GM06990 (cell line): ENCODE measurements around the gene ARHGEF18.

Experiments used
- DNase-seq: peaks from one replicate; pipeline ENCODE4 v3.0.0-alpha.2; 2011; ENCODE audit not compliant: insufficient read length; ENCODE audit errors: extremely low read depth
- H3K27me3 ChIP-seq: replicated peaks from 2 replicates; pipeline ENCODE4 v1.6.0; 2011; ENCODE audit warnings: low read length; ENCODE audit not compliant: control insufficient read depth, insufficient read depth
- H3K36me3 ChIP-seq: 2 replicates; pipeline ENCODE4 v1.5.1; 2011; ENCODE audit warnings: low read length; ENCODE audit not compliant: control insufficient read depth, insufficient read depth
- H3K4me3 ChIP-seq: replicated peaks from 2 replicates; pipeline ENCODE4 v1.5.1; 2011; ENCODE audit warnings: low read depth, mild to moderate bottlenecking, control low read depth, low read length
- TF ChIP-seq, protein P1 (sequence below): IDR thresholded peaks from 2 replicates; pipeline ENCODE4 v1.5.1; 2011; ENCODE audit warnings: low read length, control low read depth, mild to moderate bottlenecking, inconsistent platforms; ENCODE audit not compliant: insufficient read depth, poor library complexity, severe bottlenecking

ARHGEF18 gene

DNA sequence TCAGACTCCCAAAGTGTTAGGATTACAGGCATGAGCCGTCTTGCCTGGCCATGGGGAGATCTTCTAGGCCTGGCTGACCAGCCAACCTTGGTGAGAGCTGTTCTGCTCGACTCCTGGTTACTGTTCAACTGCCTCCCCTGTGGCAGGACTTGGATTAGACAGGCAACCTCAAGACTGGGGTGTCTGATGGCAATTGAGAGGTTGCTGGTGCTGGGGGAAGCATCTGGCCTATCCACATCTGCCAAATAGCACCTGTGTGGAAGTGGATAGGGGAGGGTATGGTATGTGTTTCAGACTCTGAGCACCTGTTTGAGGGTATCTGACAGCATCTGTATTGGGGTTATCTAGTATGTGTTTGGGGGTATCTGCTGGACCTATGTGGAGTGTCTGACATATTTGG lies 44.7 kb downstream of the ARHGEF18 start:
- TF ChIP-seq, protein P1, sequence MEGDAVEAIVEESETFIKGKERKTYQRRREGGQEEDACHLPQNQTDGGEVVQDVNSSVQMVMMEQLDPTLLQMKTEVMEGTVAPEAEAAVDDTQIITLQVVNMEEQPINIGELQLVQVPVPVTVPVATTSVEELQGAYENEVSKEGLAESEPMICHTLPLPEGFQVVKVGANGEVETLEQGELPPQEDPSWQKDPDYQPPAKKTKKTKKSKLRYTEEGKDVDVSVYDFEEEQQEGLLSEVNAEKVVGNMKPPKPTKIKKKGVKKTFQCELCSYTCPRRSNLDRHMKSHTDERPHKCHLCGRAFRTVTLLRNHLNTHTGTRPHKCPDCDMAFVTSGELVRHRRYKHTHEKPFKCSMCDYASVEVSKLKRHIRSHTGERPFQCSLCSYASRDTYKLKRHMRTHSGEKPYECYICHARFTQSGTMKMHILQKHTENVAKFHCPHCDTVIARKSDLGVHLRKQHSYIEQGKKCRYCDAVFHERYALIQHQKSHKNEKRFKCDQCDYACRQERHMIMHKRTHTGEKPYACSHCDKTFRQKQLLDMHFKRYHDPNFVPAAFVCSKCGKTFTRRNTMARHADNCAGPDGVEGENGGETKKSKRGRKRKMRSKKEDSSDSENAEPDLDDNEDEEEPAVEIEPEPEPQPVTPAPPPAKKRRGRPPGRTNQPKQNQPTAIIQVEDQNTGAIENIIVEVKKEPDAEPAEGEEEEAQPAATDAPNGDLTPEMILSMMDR: no peak
- Histone ChIP-seq H3K4me3 (no peak overlapping the region), H3K27me3 (no peaks in the 10 kb centered on the region), H3K36me3 (no peaks in the 10 kb centered on the region)
- no peak for DNase-seq

DNA sequence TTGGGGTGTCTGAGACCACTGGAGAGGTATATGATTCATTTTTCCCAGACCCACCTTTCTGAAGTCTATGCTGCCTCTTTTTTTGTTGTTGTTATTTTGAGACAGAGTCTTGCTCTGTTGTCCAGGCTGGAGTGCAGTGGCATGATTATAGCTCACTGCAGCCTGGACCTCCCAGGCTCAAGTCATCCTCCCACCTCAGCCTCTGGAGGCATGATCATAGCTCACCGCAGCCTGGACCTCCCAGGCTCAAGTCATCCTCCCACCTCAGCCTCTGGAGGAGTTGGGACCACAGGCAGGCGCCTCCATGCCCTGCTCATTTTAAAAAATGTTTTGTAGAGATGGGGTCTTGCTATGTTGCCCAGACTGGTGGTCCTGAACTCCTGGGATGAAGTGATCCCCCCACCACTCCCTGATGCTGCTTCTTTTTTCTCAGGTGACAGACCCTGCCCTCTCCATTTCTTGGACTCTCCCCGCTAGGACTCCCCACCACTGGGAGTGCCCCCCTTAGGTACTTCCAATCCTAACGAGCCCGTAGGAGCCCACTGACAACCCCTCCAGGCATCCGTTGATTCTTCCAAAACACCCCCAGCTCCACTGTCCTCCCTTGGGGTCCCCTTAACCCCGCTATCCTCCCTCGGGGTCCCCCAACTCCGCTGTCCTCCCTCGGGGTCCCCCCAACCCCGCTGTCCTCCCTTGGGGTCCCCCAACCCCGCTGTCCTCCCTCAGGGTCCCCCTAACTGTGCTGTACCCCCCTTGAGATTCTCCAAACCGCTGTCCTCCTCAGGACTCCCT lies 45.4 kb downstream of the ARHGEF18 start:
- H3K4me3 ChIP-seq: peak overlapping the region; percentile 98

DNA sequence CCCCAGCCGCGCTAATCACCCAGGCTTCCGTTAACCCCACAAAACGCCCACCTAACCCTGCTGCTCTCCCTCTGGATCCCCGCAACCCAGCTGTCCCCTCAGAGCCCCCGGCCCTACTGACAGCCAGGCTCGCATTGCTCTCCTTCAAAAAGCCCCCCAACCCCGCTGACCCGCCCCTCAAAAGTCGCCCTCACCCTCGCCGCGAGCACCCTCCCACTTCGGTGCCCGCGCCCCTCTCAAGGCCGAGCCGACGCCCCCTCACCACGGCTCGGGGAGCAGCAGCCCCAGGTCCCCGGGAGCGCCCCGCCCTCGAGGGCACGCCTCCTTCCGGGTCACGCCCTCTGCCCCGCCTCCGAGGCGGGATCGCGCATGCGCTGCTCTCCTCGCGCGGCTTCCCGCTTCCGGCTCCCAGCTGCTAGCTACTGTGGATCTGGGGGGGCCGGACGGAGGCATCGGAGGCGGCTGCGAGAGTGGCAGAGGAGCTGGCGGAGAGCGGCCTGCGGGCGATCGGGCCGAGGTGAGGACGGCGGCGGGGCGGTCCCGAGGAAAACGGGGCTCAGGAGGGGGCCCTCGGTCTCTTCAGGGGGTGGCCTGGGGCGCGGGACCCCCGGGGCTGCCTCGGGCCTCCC lies 46.1 kb downstream of the ARHGEF18 start:
- Histone ChIP-seq H3K36me3 (no peaks in the 10 kb centered on the region), H3K27me3 (no peaks in the 10 kb centered on the region), H3K4me3 (peak overlapping the region; percentile 98)
- peak; percentile 94 for DNase-seq
- TF ChIP-seq, protein P1: no peak

More for the DNA sequence above, 45.4 kb downstream of the ARHGEF18 start:
- Histone ChIP-seq H3K36me3 (no peaks in the 10 kb centered on the region), H3K27me3 (no peaks in the 10 kb centered on the region)
- TF ChIP-seq, protein P1: no peak
- DNase-seq: no peak

DNA sequence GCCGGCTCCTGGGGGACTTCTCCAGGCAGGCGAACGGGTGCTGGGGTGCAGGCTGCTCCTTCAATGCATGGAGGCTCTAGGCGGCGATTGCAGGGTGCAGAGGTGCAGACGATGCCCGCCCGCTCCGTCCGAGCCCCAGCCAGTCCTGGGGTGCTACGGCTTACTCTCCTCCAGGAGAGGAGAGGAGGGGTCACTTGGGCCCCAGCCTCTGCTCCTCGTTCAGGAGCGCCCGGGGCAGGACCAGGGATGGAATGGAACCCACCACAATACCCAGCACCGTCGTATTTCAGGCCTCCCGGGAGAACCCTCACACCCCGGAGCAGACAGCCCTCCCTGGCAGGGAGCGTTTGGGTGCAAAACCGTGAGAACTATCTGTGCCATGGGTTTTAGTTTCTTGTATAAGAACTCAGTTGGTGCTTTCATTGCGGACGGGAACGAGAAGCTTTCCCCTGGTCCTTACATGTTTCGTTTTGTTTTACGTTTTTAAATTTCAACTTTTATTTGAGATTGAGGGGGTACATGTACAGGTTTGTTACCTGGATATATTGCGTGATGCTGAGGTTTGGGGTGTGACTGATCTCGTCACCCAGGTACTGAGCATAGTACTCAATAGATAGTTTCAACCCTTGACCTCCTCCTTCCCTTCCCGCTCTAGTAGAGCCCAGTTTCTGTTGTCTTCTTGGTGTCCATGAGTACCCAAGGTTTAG lies 46.8 kb downstream of the ARHGEF18 start:
- H3K36me3 ChIP-seq: no peaks in the 10 kb centered on the region
- H3K27me3 ChIP-seq: no peaks in the 10 kb centered on the region
- no peak for DNase-seq
- TF ChIP-seq, protein P1: no peak
- H3K4me3 ChIP-seq: peak overlapping the region; percentile 98

DNA sequence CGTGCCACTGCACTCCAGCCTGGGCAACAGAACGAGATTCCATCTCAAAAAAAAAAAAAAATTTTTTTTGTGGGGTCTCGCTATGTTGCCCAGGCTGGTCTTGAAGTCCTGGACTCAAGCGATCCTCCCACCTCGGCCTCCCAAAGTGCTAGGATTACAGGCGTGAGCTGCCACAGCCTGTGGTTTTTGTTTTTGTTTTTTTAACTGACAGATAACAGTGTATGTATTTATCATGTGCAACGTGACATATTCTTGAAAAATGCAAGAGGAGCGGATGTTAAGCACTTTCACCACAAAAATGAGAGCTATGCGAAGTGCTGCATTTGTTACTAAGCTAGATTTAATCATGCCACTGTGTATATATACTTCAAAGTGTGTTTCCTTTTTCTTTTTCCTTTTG lies 49.0 kb downstream of the ARHGEF18 start:
- TF ChIP-seq, protein P1: no peak
- DNase-seq: no peak
- Histone ChIP-seq H3K27me3 (no peaks in the 10 kb centered on the region), H3K4me3 (no peak overlapping the region), H3K36me3 (peaks cover 3% of the 10 kb centered on the region)
